GM12873 (cell line): Measurements from ENCODE around the gene CNRIP1.

ENCODE experiments used
- CTCF ChIP-seq: IDR thresholded peaks from 2 replicates; pipeline ENCODE4 v1.5.1; 2012; ENCODE audit warnings: low read depth, mild to moderate bottlenecking, moderate library complexity, low read length, control low read depth; ENCODE audit not compliant: insufficient read depth; ENCODE audit errors: missing control alignments

CNRIP1 gene

GRCh38 chr2:68248361-68248760 is 71.4 kb downstream of the CNRIP1 start:
- no peak for TF ChIP-seq CTCF

- TF ChIP-seq CTCF = no peak
These were observed 73.4 kb downstream of the CNRIP1 start for GRCh38 chr2:68246396-68246795.

GRCh38 chr2:68245672-68246071 is 74.1 kb downstream of the CNRIP1 start:
- TF ChIP-seq CTCF = no peak

- TF ChIP-seq CTCF = no peak
These were observed 74.7 kb downstream of the CNRIP1 start for GRCh38 chr2:68245066-68245465.

- TF ChIP-seq CTCF = no peak
These were observed 75.3 kb downstream of the CNRIP1 start for GRCh38 chr2:68244456-68244855.
